HG03280 (cell line): ENCODE results near the gene TRAK1.
"Not testable (repeated sequence)": the region's sequence is repeated elsewhere in the genome, so short reads cannot be mapped to it uniquely, and the experiment has no call there.

Source experiments
- ATAC-seq: cut with Tn5 transposase; IDR thresholded peaks from one replicate; pipeline ENCODE4 v1.9.1; 2021; ENCODE audit warnings: mild to moderate bottlenecking, moderate library complexity; ENCODE audit not compliant: unreplicated experiment

Gene TRAK1

GRCh38 chr3:42096796-42097565 lies 5.8 kb downstream of the TRAK1 start:
- ATAC-seq: no peak

DNA sequence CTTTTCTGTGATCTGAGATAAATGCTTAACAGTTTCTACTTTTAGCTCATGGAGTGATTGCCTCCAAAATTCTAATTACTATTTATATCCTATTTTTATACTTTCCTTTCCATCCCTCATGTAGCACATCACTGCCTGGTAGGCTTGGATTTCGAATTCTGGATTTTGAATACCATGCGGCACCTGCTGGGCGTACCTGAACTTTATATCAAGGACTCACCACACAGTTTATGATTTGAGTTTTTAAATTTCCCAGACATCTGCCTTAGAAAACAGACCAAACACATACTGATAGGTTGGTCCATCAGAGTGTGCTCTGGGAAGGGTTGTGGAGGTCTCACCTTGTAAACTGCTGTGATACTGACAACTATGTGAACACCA lies 6.4 kb downstream of the TRAK1 start:
- no peak for ATAC-seq

- ATAC-seq: no peak
Measured at GRCh38 chr3:42098171-42098570, 7.0 kb downstream of the TRAK1 start.

- ATAC-seq: no peak
Measured at GRCh38 chr3:42099020-42099765, 8.0 kb downstream of the TRAK1 start.

DNA sequence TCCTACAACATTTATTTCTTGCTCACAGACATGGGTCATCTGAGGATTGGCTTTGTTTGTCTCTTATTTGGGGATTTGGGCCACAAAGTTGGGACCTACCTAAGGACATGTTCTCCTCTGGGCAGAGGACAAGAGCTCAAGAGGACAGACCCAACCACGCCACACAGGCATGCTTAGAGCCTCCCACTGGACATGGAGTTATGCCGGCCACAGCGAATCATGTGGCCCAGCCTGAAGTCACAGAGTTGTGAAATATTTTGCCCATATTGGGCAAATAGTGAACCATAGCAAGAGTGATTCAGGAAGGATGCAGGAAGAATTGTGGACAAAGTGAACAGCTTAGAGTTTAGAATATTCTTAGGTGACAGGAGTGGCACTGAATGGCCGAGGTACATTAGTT lies 9.9 kb downstream of the TRAK1 start:
- no peak for ATAC-seq

DNA sequence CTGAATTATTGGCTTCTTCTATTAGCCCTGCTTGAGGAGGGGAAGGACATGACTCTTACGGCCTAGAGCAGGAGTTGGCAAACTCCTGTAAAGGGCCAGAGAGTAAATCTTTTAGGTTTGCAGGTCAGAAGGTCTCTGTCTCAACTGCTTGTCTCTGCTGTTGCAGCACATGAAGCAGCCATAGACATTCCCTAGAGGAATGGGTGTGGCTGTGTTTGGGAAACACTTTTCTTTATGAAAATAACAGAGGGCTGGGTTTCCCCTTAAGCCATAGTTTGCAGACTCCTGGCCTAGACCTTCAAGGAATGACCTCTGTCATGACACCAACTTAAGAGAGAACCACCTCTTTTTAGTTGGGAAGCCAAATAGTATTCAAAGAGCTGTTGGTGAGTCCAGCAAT lies 10.3 kb downstream of the TRAK1 start:
- ATAC-seq: no peak

DNA sequence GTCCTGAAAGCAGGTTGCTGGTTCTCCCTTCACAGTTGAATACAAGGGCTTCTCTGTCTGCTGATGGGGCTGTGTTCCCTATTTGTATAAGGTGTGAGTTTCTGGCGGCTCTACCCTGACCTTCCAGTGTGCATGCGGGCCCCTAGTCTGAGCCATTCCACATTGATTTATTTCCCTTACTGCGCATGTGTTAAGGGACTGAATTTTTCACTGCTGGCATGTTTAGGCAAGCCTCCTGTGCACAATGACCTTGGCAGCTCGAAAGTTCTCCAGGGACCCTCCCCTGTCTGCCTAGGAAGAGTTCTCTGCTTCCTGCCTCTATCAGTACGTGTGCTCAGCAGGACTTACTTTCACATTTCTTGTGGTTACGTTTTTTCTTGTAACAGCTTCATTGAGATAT lies 11.4 kb downstream of the TRAK1 start:
- no peak for ATAC-seq

DNA sequence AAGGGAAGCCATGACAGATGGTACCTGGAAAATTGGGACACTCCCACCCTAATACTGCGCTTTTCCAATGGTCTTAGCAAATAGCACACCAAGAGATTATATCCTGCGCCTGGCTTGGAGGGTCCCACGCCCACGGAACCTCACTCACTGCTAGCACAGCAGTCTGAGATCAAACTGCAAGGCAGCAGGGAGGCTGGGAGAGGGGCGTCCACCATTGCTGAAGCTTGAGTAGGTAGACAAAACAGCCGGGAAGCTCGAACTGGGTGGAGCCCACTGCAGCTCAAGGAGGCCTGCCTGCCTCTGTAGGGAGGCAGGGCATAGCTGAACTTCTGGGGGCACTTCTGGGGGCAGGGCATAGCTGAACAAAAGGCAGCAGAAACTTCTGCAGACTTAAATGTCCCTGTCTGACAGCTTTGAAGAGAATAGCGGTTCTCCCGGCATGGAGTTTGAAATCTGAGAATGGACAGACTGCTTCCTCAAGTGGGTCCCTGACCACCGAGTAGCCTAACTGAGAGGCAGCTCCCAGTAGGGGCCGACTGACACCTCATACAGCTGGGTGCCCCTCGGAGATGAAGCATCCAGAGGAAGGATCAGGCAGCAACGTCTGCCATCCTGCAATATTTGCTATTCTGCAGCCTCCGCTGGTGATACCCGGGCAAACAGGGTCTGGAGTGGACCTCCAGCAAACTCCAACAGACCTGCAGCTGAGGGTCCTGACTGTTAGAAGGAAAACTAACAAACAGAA lies 12.9 kb downstream of the TRAK1 start:
- not testable (repeated sequence) for ATAC-seq

DNA sequence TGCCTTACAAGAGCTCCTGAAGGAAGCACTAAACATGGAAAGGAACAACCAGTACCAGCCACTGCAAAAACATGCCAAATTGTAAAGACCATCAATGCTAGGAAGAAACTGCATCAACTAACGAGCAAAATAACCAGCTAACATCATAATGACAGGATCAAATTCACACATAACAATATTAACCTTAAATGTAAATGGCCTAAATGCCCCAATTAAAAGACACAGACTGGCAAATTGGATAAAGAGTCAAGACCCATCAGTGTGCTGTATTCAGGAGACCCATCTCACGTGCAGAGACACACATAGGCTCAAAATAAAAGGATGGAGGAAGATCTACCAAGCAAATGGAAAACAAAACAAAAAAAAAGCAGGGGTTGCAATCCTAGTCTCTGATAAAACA lies 14.8 kb downstream of the TRAK1 start:
- ATAC-seq: not testable (repeated sequence)

- no peak for ATAC-seq
Measured at GRCh38 chr3:42106646-42107045, 15.5 kb downstream of the TRAK1 start.

DNA sequence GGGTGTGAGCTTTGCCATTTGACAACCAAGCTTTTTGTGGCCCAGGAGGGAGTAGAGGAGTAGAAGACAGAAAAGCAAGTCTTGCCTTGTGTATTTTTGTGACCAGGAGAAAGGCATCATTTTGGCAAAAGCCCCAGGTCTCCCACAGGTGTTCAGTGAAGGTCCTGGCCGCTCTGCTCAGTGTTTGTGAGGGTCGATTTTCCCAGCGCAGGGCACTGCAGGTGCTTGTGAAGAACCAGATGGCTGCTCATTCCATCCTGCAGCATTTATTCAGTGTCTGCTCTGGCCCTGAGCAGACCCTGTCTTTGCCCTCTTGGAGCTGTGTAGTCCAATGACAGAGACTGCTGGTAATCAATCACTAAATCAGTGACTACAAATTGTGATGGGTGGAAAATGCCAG lies 19.5 kb downstream of the TRAK1 start:
- no peak for ATAC-seq

DNA sequence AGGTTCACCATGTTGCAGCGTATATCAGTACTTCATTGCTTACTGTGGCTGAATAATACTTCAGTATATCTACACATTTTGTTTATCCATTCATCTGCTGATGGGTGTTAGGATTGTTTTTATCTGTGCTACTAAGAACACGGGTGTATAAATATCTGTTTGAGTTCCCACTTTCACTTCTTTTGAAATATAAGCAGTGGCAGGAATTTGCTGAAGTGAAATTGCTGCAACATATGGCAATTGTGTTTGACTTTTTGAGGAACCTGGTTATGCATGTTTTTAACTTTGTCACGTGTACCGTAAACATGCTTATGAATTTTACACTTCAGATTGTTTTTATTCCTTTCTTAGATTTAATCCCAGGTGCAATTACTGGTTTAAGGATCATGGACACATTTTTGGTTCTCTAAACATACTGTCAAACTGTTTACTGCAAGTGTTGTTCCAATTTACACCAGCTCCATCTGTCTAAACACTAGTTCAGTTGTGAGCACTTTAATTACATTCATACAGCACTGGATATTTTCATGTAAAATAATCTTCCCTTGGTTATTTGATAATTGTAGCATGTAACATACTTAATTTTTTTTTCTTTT lies 23.1 kb downstream of the TRAK1 start:
- ATAC-seq: no peak

GRCh38 chr3:42115215-42115614 lies 24.1 kb downstream of the TRAK1 start:
- ATAC-seq: no peak

GRCh38 chr3:42115946-42116345 lies 24.8 kb downstream of the TRAK1 start:
- no peak for ATAC-seq

DNA sequence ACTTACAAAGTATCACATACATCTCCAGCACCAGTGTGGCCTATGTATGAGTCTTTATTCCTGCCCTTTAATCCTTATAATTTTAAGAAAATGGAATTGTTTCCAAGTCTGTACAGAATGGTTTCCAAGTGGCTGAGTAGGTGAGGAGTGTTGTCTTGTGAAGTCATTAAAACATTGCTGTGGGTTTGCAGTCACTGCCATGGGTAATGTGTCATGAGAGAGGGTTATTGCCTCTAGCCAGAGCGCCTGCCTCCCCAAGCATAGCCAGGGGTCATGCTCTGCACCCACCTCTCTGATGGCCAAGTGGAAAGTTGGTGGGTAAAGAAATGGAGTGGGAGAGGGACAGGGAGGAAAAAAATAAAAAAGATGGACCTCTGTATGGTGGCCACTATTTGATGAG lies 25.3 kb downstream of the TRAK1 start:
- ATAC-seq: no peak

GRCh38 chr3:42117175-42118008 lies 26.2 kb downstream of the TRAK1 start:
- ATAC-seq: no peak

- ATAC-seq: peak; percentile 68
Measured at GRCh38 chr3:42118762-42119361, 27.7 kb downstream of the TRAK1 start.

- ATAC-seq: no peak
Measured at GRCh38 chr3:42119561-42120355, 28.6 kb downstream of the TRAK1 start.

DNA sequence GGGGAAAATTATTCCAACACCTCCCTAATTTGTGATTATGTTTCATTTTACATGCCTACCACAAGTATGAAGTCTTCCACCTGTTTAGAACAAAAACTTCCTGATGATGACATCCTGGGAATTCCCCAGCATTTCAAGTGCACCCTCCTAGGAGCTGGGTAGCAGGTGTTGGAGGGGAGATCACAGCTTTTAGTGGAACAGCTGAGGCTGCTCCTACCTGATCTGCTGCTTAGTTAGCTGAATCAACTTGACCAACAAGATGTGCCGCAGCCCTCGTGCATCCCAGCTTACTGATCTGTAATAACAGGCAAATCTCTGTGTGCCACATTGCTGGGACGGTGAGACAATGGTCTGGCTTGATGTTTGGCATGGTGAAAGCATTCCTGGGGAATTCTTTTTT lies 29.7 kb downstream of the TRAK1 start:
- no peak for ATAC-seq
